ENCODE results near the gene MAST2.
"Not testable (repeated sequence)": the region's sequence is repeated elsewhere in the genome, so short reads cannot be mapped to it uniquely, and the experiment has no call there.

GRCh38 chr1:45961936-45962335 lies 158.5 kb downstream of the MAST2 start:
- TF ChIP-seq CTCF (conservative IDR thresholded peaks at IDR 0.05; ENCODE audit: low read depth, low read length); MAZ (IDR thresholded peaks at IDR 0.05; ENCODE audit: borderline replicate concordance, low read depth, low read length); RCOR1 (IDR thresholded peaks at IDR 0.05; ENCODE audit: insufficient replicate concordance, low read length); CHD1 (IDR thresholded peaks at IDR 0.05; ENCODE audit: low read depth, low read length); SMC3 (IDR thresholded peaks at IDR 0.05; ENCODE audit: low read depth, low read length); POLR2A (IDR thresholded peaks at IDR 0.05; ENCODE audit: low read depth, low read length); RFX5 (IDR thresholded peaks at IDR 0.05; ENCODE audit: low read depth, low read length); RAD21 (IDR thresholded peaks at IDR 0.05; ENCODE audit: low read length); USF2 (IDR thresholded peaks at IDR 0.05; ENCODE audit: low read depth, low read length); CEBPB (IDR thresholded peaks at IDR 0.05; ENCODE audit: low read depth, low read length); MAFK (IDR thresholded peaks at IDR 0.05; ENCODE audit: low read depth, low read length); FOS (IDR thresholded peaks at IDR 0.05; ENCODE audit: low read depth, low read length): not testable (repeated sequence)

Data from IMR-90 (cell line).